Measurements from ENCODE around the gene NXF1.

The NXF1 gene

GRCh38 chr11:62787005-62787759 is 18.1 kb downstream of the NXF1 start, which contains the start of gene TMEM179B (continued):
- TF ChIP-seq PRDM10 (tag by site-specific recombination; IDR thresholded peaks at IDR 0.05), result peak; percentile 28; the same call in 1 of the 2 replicates
- TF ChIP-seq ZNF10 (tag by site-specific recombination; IDR thresholded peaks at IDR 0.05), result no peak
- TF ChIP-seq WT1 (tag by site-specific recombination; IDR thresholded peaks at IDR 0.05), result no peak
- no peak for TF ChIP-seq TCF7L2 (IDR thresholded peaks at IDR 0.05; ENCODE audit: borderline replicate concordance, low read depth, low read length)
- TF ChIP-seq FEZF1 (tag by site-specific recombination; IDR thresholded peaks at IDR 0.05), result no peak
- TF ChIP-seq ZNF518A (tag by site-specific recombination; conservative IDR thresholded peaks at IDR 0.05; ENCODE audit: low read depth), result no peak
- TF ChIP-seq ZSCAN16 (tag by site-specific recombination; IDR thresholded peaks at IDR 0.05), result no peak
- peak; percentile 72 for TF ChIP-seq ZNF335 (tag by site-specific recombination; conservative IDR thresholded peaks at IDR 0.05)
- no peak for TF ChIP-seq ZNF768 (tag by site-specific recombination; IDR thresholded peaks at IDR 0.05)
- no peak for TF ChIP-seq ZNF777 (tag by site-specific recombination; IDR thresholded peaks at IDR 0.05; ENCODE audit: borderline replicate concordance)
- TF ChIP-seq KLF7 (tag by site-specific recombination; IDR thresholded peaks at IDR 0.05; ENCODE audit: borderline replicate concordance), result no peak
- TF ChIP-seq ZNF184 (tag by site-specific recombination; IDR thresholded peaks at IDR 0.05), result no peak
- TF ChIP-seq ZNF155 (tag by site-specific recombination; IDR thresholded peaks at IDR 0.05), result no peak
- peak; percentile 80 for TF ChIP-seq PATZ1 (tag by site-specific recombination; IDR thresholded peaks at IDR 0.05)
- peak; percentile 81 for TF ChIP-seq ZEB2 (tag by site-specific recombination; IDR thresholded peaks at IDR 0.05)
- TF ChIP-seq ZNF157 (tag by site-specific recombination; IDR thresholded peaks at IDR 0.05), result no peak
- TF ChIP-seq ZBTB44 (tag by site-specific recombination; IDR thresholded peaks at IDR 0.05), result peak; percentile 23; the same call in 1 of the 2 replicates
- TF ChIP-seq ZNF776 (tag by site-specific recombination; IDR thresholded peaks at IDR 0.05; ENCODE audit: borderline replicate concordance), result no peak
- TF ChIP-seq SCRT1 (tag by site-specific recombination; IDR thresholded peaks at IDR 0.05; ENCODE audit: borderline replicate concordance), result no peak
- TF ChIP-seq ZNF514 (tag by site-specific recombination; IDR thresholded peaks at IDR 0.05), result no peak
- TF ChIP-seq ZNF837 (tag by site-specific recombination; IDR thresholded peaks at IDR 0.05), result peak; percentile 100
- no peak for TF ChIP-seq RBAK (tag by site-specific recombination; IDR thresholded peaks at IDR 0.05)
- TF ChIP-seq ZNF76 (tag by site-specific recombination; IDR thresholded peaks at IDR 0.05; ENCODE audit: borderline replicate concordance, low read depth), result no peak
- TF ChIP-seq ZNF629 (tag by site-specific recombination; IDR thresholded peaks at IDR 0.05), result peak; percentile 65
- peak; percentile 65 for TF ChIP-seq PBX3 (CRISPR knock-in tag; IDR thresholded peaks at IDR 0.05)
- no peak for TF ChIP-seq ZNF558 (tag by site-specific recombination; IDR thresholded peaks at IDR 0.05)
- no peak for TF ChIP-seq HOXD13 (CRISPR knock-in tag; IDR thresholded peaks at IDR 0.05; ENCODE audit: borderline replicate concordance)

Data from HEK293 (cell line).